AG09319 (cell line): ENCODE results near the gene HS2ST1.

Experiments used
- DNase-seq: peaks from one replicate; pipeline ENCODE4 v3.0.0-alpha.2; 2010; ENCODE audit warnings: low read depth; ENCODE audit errors: extremely low read depth
- CTCF ChIP-seq: IDR thresholded peaks from 2 replicates; pipeline ENCODE4 v1.5.1; 2011; ENCODE audit warnings: low read depth, mild to moderate bottlenecking, inconsistent platforms, low read length, moderate library complexity

Gene HS2ST1

GRCh38 chr1:87129038-87129437 is 214.6 kb downstream of the HS2ST1 start:
- no peak for TF ChIP-seq CTCF
- no peak for DNase-seq

GRCh38 chr1:87129606-87130005 is 215.2 kb downstream of the HS2ST1 start:
- no peak for TF ChIP-seq CTCF
- DNase-seq, result no peak

DNA sequence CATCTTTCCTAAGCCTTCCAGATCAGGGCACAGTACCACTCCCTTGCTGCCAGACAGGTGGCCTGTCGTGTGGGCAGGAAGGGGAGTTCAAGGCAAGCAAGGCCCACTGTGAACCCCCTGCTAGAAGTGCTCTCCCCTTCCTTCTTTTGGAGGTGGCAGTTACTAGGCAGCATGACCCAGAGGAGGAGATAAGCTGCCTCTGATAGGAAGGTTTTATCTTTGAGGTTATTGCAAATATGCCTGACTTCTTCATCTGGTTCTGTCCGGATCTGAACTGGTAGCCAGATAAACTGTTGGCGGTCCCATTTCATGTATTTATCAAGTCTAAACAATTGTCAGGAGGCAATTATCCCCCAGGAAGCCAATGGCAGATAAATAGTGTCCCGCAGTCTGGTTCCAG is 216.0 kb downstream of the HS2ST1 start:
- DNase-seq, result no peak
- no peak for TF ChIP-seq CTCF

DNA sequence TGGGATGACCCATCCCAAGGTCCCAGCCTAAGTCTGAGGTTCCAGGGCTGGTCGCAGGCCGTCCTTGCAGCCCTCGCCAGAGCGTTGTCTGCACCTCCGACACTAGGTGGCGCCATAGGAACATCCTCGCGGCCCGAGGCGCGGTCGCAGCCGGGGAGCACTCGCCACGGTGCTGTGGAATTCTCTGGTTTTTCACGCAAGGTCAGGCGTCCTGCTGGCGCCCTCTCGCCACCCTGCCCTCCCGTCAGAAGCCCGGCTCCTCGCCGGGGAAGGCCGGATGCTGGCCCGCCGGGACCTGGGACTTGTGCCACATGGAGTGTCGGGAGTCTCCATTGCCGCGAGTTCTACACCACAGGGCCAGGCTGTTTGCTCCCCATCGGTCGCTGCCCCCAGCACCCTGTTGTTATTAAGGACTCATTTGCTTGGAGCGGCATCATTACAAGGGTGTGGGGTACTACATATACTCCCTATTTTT is 217.4 kb downstream of the HS2ST1 start:
- peak; percentile 91 for TF ChIP-seq CTCF
- DNase-seq, result peak; percentile 34

DNA sequence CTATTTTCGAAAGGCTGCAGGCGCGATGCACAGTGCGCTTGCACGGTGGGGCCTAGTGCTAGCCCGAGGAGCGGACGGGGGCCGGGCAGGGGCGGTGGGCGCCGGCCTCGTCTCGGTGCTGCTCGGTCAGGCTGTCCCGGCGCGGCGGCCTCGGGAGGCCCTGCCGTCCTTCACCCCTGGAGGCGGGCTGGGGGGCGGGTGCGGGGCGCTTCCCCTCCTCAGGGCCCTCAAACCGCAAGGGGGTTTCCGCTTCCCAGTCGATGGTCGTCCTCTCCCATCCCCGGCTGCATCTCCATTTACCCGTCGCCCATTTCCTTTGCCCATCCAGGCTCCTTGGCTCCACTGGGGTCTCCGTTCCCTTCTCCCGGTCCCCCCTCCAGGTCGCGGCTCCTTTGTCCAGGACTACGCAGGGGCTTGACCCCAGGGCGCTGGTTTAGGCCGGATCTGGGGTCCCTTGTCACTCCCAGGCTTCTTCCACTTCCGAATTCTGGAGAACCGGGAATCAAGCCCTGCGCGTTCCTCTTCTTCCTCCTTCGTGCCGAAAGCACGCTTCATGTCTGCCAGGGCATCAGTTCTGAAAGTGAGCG is 217.9 kb downstream of the HS2ST1 start:
- TF ChIP-seq CTCF, result no peak
- DNase-seq, result no peak

DNA sequence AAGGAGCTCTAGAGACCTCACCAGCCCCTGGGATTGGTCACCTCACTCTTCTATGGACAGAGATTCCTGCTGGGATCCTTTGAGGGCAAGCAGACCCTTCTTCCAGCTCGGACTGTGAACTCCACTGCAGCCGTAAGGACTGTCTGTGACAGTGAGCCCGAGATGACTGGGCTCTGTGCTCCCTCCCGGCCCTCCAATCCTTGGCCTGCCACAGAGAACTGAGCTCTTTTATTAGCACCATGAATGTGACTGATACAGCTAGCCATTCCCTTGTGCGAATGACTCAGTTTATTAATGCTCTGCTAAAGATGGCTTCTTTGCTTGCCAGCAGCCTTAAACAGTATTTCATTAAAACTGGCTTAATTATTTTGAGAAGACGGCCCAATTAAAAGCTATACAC is 219.6 kb downstream of the HS2ST1 start:
- no peak for TF ChIP-seq CTCF
- no peak for DNase-seq

GRCh38 chr1:87134625-87135328 is 220.3 kb downstream of the HS2ST1 start:
- DNase-seq, result no peak
- no peak for TF ChIP-seq CTCF
